Fibroblast of pulmonary artery (primary cell): ENCODE data around the gene IMMP1L.
A peak's percentile ranks its signal among the peaks of the same experiment; 100 is the strongest.

Source experiments
- DNase-seq: peaks from one replicate; pipeline ENCODE4 v3.0.0-alpha.2; 2010; ENCODE audit warnings: low read depth
- H3K4me3 ChIP-seq: replicated peaks from 2 replicates; pipeline ENCODE4 v1.5.1; 2011; ENCODE audit warnings: low read depth, mild to moderate bottlenecking, control low read depth, low read length, moderate library complexity
- CTCF ChIP-seq: IDR thresholded peaks from 2 replicates; pipeline ENCODE4 v1.5.1; 2011; ENCODE audit warnings: mild to moderate bottlenecking, control low read depth, low read length, inconsistent platforms; ENCODE audit errors: missing control alignments

Gene IMMP1L

GRCh38 chr11:31443802-31444201 is 65.6 kb downstream of the IMMP1L start:
- no peak for TF ChIP-seq CTCF
- no peak for DNase-seq
- H3K4me3 ChIP-seq, result no peak overlapping the region

- H3K4me3 ChIP-seq, result no peak overlapping the region
- DNase-seq, result no peak
- TF ChIP-seq CTCF, result no peak
Measured at GRCh38 chr11:31442086-31442485, 67.3 kb downstream of the IMMP1L start.

- DNase-seq, result no peak
- H3K4me3 ChIP-seq, result no peak overlapping the region
- TF ChIP-seq CTCF, result no peak
Measured at GRCh38 chr11:31441296-31441695, 68.1 kb downstream of the IMMP1L start.

GRCh38 chr11:31437742-31438435 is 71.5 kb downstream of the IMMP1L start:
- peak; percentile 8 for DNase-seq

GRCh38 chr11:31433851-31434250 is 75.6 kb downstream of the IMMP1L start:
- no peak overlapping the region for H3K4me3 ChIP-seq
- no peak for DNase-seq

More at GRCh38 chr11:31437742-31438435, 71.5 kb downstream of the IMMP1L start:
- TF ChIP-seq CTCF, result no peak
- no peak overlapping the region for H3K4me3 ChIP-seq

GRCh38 chr11:31424652-31425051 is 84.8 kb downstream of the IMMP1L start:
- no peak overlapping the region for H3K4me3 ChIP-seq
- TF ChIP-seq CTCF, result no peak
- DNase-seq, result no peak

More at GRCh38 chr11:31433851-31434250, 75.6 kb downstream of the IMMP1L start:
- TF ChIP-seq CTCF, result no peak

- no peak for TF ChIP-seq CTCF
- no peak for DNase-seq
- H3K4me3 ChIP-seq, result no peak overlapping the region
Measured at GRCh38 chr11:31422703-31423102, 86.7 kb downstream of the IMMP1L start.
